OCI-LY7 (cell line): ENCODE data around the gene GSK3A.

Experiments
- CTCF ChIP-seq: fragments of 200-600 bp; sonication (generic); conservative IDR thresholded peaks from 2 replicates; pipeline ENCODE4 v1.5.1; 2014; ENCODE audit warnings: mild to moderate bottlenecking, antibody characterized with exemption, low read length, moderate library complexity, mixed read lengths
- EZH2phosphoT487 ChIP-seq: fragments of 200-600 bp; sonication (generic); IDR thresholded peaks from 2 replicates; pipeline ENCODE4 v1.6.1; 2018; ENCODE audit warnings: low read depth, borderline replicate concordance, mild to moderate bottlenecking, mixed run types, antibody characterized with exemption, low read length, moderate library complexity, mixed read lengths

- no peak for TF ChIP-seq CTCF
- no peak for TF ChIP-seq EZH2phosphoT487
These were observed 42.4 kb upstream of the GSK3A start for GRCh38 chr19:42284591-42285341.
